A549 (cell line): ENCODE results near the gene ZNF682.
"Not testable (repeated sequence)": the region's sequence is repeated elsewhere in the genome, so short reads cannot be mapped to it uniquely, and the experiment has no call there.

Experiments used
- BHLHE40 ChIP-seq: IDR thresholded peaks from 2 replicates; pipeline ENCODE4 v1.6.1; 2012; ENCODE audit warnings: low read depth, low read length, inconsistent platforms
- EHMT2 ChIP-seq: fragments of 200-600 bp; sonication (generic); IDR thresholded peaks from 2 replicates; pipeline ENCODE4 v1.6.1; 2016; ENCODE audit warnings: antibody characterized with exemption, low read depth, mild to moderate bottlenecking, moderate library complexity
- EP300 ChIP-seq, 2 experiments: fragments of >200 bp; sonication (Bioruptor Twin); formaldehyde crosslinking; IDR thresholded peaks; 2 replicates in 1 of 2; 3 replicates in 1 of 2; pipeline ENCODE4 v1.6.1; 2016 to 2017
- HOXB13 ChIP-seq: fragments of 250-450 bp; sonication (Bioruptor Pico); IDR thresholded peaks from 2 replicates; pipeline ENCODE4 v1.5.0; 2020; ENCODE audit warnings: low read depth, mild to moderate bottlenecking, moderate library complexity
- MAFK ChIP-seq: fragments of 450-650 bp; IDR thresholded peaks from 2 replicates; pipeline ENCODE4 v1.6.1; 2014; ENCODE audit not compliant: partially characterized antibody
- NPAS2 ChIP-seq: fragments of 250-450 bp; sonication (Bioruptor Pico); IDR thresholded peaks from 2 replicates; pipeline ENCODE4 v1.8.0; 2022; ENCODE audit warnings: mild to moderate bottlenecking, moderate library complexity, borderline replicate concordance
- POLR2A ChIP-seq: IDR thresholded peaks from 2 replicates; pipeline ENCODE4 v1.6.1; 2012; ENCODE audit warnings: mild to moderate bottlenecking, low read length
- TF ChIP-seq, protein P1 (sequence below): fragments of >200 bp; sonication (Bioruptor Twin); formaldehyde crosslinking; IDR thresholded peaks from 3 replicates; pipeline ENCODE4 v1.5.1; 2016
- TF ChIP-seq, protein P2 (sequence below): IDR thresholded peaks from 2 replicates; pipeline ENCODE4 v1.6.1; 2012; ENCODE audit warnings: low read depth, borderline replicate concordance
- TF ChIP-seq, protein P3 (sequence below): IDR thresholded peaks from 2 replicates; pipeline ENCODE4 v1.6.1; 2012

DNA sequence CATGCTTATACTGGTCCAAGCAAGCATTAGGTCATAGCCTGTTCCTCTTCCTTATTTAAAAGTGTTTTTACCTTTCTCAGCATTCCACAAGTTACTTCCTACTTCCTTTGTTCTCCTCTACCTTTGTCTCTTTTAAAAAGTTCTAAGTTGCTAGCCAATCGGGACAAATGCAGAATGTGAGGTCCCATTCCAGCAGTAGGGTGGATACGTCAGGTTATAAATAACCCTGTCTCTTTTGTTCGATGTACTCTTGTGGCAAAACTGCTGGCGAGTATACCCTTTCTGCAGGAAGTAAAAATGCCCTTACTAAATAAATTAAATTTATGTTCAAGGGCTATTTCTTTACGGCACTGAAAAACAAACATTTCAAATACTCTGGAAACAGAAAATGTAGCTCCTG is 6.4 kb upstream of the ZNF682 start:
- TF ChIP-seq, protein P1, sequence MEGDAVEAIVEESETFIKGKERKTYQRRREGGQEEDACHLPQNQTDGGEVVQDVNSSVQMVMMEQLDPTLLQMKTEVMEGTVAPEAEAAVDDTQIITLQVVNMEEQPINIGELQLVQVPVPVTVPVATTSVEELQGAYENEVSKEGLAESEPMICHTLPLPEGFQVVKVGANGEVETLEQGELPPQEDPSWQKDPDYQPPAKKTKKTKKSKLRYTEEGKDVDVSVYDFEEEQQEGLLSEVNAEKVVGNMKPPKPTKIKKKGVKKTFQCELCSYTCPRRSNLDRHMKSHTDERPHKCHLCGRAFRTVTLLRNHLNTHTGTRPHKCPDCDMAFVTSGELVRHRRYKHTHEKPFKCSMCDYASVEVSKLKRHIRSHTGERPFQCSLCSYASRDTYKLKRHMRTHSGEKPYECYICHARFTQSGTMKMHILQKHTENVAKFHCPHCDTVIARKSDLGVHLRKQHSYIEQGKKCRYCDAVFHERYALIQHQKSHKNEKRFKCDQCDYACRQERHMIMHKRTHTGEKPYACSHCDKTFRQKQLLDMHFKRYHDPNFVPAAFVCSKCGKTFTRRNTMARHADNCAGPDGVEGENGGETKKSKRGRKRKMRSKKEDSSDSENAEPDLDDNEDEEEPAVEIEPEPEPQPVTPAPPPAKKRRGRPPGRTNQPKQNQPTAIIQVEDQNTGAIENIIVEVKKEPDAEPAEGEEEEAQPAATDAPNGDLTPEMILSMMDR = not testable (repeated sequence)
- TF ChIP-seq, protein P2, sequence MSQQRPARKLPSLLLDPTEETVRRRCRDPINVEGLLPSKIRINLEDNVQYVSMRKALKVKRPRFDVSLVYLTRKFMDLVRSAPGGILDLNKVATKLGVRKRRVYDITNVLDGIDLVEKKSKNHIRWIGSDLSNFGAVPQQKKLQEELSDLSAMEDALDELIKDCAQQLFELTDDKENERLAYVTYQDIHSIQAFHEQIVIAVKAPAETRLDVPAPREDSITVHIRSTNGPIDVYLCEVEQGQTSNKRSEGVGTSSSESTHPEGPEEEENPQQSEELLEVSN = not testable (repeated sequence)
- TF ChIP-seq EP300 (IDR thresholded peaks at IDR 0.05); POLR2A; HOXB13 (CRISPR knock-in tag); EHMT2; BHLHE40; NPAS2; MAFK: not testable (repeated sequence)
- TF ChIP-seq, protein P3, sequence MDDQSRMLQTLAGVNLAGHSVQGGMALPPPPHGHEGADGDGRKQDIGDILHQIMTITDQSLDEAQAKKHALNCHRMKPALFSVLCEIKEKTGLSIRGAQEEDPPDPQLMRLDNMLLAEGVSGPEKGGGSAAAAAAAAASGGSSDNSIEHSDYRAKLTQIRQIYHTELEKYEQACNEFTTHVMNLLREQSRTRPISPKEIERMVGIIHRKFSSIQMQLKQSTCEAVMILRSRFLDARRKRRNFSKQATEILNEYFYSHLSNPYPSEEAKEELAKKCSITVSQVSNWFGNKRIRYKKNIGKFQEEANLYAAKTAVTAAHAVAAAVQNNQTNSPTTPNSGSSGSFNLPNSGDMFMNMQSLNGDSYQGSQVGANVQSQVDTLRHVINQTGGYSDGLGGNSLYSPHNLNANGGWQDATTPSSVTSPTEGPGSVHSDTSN = not testable (repeated sequence)
